Ishikawa (cell line): Measurements from ENCODE around the gene BAAT.
A peak's percentile ranks its signal among the peaks of the same experiment; 100 is the strongest.

ENCODE experiments used
- CEBPB ChIP-seq: IDR thresholded peaks from 2 replicates; pipeline ENCODE4 v1.6.1; 2012
- CREB1 ChIP-seq: IDR thresholded peaks from 2 replicates; pipeline ENCODE4 v1.6.1; 2012; ENCODE audit warnings: low read depth
- EGR1 ChIP-seq: IDR thresholded peaks from 2 replicates; pipeline ENCODE4 v1.6.1; 2012
- EP300 ChIP-seq: IDR thresholded peaks from 2 replicates; pipeline ENCODE4 v1.6.1; 2012; ENCODE audit warnings: borderline replicate concordance
- FOXM1 ChIP-seq: IDR thresholded peaks from 2 replicates; pipeline ENCODE4 v1.6.1; 2012; ENCODE audit warnings: low read depth, borderline replicate concordance
- NFIC ChIP-seq: IDR thresholded peaks from 2 replicates; pipeline ENCODE4 v1.6.1; 2012
- RAD21 ChIP-seq: IDR thresholded peaks from 2 replicates; pipeline ENCODE4 v1.6.1; 2012; ENCODE audit warnings: low read depth
- TAF1 ChIP-seq: IDR thresholded peaks from 2 replicates; pipeline ENCODE4 v1.6.1; 2012; ENCODE audit warnings: low read depth, mild to moderate bottlenecking
- TCF12 ChIP-seq: IDR thresholded peaks from 2 replicates; pipeline ENCODE4 v1.6.1; 2012; ENCODE audit warnings: low read depth
- TEAD4 ChIP-seq: IDR thresholded peaks from 2 replicates; pipeline ENCODE4 v1.6.1; 2012
- YY1 ChIP-seq: IDR thresholded peaks from 2 replicates; pipeline ENCODE4 v1.6.1; 2012; ENCODE audit warnings: low read depth
- ZBTB7A ChIP-seq: IDR thresholded peaks from 2 replicates; pipeline ENCODE4 v1.6.1; 2012; ENCODE audit warnings: low read depth
- TF ChIP-seq, protein P1 (sequence below): IDR thresholded peaks from 2 replicates; pipeline ENCODE4 v1.6.1; 2012
- TF ChIP-seq, protein P2 (sequence below): IDR thresholded peaks from 2 replicates; pipeline ENCODE4 v1.6.1; 2012; ENCODE audit warnings: low read depth, mild to moderate bottlenecking

BAAT gene

DNA sequence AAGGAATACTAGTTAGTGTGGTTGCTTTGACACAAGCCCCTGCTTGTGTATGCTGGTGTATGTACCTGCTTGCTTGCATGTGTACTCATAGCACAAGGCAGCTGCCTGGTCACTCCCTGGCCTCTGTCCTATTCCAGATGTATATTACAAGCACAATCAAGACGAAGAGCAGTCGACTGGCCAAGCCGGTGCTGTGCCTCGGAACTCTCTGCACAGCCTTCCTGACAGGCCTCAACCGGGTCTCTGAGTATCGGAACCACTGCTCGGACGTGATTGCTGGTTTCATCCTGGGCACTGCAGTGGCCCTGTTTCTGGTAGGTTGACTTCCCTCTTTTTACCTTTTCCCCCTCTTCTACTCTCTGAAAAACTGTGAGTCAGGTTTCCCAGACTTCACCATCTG is 72.1 kb downstream of the BAAT start:
- TF ChIP-seq TAF1 = no peak
- TF ChIP-seq ZBTB7A = no peak
- no peak for TF ChIP-seq CREB1
- TF ChIP-seq YY1 = no peak
- no peak for TF ChIP-seq EP300
- no peak for TF ChIP-seq CEBPB
- TF ChIP-seq, protein P1, sequence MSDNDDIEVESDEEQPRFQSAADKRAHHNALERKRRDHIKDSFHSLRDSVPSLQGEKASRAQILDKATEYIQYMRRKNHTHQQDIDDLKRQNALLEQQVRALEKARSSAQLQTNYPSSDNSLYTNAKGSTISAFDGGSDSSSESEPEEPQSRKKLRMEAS = no peak
- TF ChIP-seq TCF12 = no peak
- no peak for TF ChIP-seq TEAD4
- TF ChIP-seq RAD21 = no peak
- TF ChIP-seq NFIC = no peak

DNA sequence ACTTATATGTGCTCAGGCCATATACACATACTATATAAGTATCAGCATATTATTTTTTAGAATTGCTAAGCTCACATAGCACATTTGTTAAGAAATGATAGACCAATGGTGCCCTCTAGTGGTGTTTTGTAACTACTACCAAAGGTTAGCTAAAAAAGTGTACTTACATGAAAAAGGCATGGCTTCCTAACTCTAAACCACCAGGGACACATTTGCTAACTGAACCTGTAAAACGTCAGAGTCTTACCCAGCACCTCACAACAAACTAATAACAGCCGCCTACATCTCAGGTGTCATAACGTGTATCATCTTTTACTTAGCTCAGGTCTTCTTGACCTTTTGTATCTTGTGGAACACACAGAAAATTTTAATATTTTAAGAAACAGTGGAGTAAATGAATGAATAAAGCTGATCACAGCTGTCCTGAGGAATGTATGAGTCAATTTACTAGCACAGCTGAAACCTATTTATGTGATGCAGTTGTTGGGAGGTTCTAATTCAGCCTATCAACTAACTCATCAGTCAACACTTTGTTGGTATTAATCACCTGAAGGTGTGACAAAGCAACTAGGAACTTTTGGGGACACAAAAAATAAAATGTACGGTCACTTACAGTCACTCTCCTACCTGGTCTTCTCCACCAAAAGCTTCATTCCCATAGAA is 72.9 kb downstream of the BAAT start:
- no peak for TF ChIP-seq CEBPB
- TF ChIP-seq RAD21 = peak; percentile 78
- no peak for TF ChIP-seq ZBTB7A

DNA sequence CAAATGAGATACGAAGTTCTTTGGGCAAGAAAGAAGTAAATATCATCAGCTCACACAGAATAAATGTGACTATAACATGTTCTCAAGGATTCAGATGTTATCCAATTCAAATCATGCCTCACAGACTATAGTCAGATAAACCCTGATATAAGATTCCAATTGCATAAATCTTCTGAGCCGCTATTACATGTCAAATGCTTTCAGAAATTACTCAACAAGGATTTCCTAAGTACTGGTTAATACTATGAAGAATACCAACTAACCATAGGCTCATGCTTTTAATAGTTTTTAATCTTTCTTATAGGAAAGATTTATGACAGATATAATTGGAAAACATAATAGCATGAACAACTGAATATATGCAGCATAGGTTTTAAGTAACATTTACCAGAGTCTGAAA is 73.6 kb downstream of the BAAT start:
- TF ChIP-seq FOXM1 (no peak), TCF12 (no peak), EGR1 (no peak), EP300 (no peak), TAF1 (no peak), CEBPB (no peak), YY1 (no peak), RAD21 (no peak)
- TF ChIP-seq, protein P2, sequence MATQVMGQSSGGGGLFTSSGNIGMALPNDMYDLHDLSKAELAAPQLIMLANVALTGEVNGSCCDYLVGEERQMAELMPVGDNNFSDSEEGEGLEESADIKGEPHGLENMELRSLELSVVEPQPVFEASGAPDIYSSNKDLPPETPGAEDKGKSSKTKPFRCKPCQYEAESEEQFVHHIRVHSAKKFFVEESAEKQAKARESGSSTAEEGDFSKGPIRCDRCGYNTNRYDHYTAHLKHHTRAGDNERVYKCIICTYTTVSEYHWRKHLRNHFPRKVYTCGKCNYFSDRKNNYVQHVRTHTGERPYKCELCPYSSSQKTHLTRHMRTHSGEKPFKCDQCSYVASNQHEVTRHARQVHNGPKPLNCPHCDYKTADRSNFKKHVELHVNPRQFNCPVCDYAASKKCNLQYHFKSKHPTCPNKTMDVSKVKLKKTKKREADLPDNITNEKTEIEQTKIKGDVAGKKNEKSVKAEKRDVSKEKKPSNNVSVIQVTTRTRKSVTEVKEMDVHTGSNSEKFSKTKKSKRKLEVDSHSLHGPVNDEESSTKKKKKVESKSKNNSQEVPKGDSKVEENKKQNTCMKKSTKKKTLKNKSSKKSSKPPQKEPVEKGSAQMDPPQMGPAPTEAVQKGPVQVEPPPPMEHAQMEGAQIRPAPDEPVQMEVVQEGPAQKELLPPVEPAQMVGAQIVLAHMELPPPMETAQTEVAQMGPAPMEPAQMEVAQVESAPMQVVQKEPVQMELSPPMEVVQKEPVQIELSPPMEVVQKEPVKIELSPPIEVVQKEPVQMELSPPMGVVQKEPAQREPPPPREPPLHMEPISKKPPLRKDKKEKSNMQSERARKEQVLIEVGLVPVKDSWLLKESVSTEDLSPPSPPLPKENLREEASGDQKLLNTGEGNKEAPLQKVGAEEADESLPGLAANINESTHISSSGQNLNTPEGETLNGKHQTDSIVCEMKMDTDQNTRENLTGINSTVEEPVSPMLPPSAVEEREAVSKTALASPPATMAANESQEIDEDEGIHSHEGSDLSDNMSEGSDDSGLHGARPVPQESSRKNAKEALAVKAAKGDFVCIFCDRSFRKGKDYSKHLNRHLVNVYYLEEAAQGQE = no peak
